GM21381 (cell line): ENCODE data around the gene MAB21L4.

Experiments used
- ATAC-seq: cut with Tn5 transposase; IDR thresholded peaks from one replicate; pipeline ENCODE4 v1.9.1; 2021; ENCODE audit warnings: mild to moderate bottlenecking, moderate library complexity; ENCODE audit not compliant: unreplicated experiment

Gene MAB21L4

DNA sequence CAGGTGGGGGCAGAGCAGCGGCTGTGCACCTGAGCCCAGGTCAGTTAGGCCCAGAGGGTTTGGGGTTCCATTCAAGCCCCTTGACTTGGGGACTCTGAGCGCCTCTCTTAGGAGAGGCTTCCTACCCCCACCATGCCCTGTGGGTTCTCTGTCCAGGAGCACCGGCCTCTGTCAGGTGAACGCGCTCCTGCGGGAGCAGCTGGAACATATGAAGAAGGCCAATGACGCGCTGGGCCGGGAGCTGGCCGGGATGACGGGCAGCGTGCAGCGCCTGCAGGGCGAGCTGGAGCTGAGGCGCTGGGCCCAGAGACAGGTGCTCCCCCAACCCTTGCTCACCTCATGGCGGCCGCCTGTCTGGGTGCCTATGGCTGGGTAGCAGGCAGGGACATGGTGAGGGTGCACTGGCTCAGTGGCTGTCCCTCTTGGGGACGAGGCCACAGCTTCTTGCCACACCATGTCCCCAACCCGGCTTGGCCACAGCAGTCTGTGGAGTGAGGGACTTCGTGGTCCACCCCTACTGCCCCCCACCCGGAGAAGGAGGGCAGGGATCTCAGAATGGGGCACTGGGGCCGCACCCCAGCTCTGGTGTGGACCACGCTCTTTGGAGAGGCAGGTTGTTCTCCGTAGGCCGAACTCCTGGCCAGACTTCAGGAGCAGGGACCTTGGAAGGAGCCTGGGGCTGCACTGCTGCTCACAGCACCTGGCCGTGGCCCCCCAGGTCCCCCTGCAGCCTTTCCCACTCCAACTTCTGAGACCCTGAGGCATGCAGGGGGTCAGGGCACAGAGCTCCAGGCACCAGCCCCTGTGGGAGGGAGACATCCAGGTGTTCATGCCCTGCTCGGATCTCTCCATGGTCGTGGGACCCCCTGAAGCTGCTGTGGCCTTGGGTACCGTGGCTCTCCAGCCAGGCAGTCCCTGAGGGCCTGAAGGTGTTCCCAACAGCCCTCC, 29.9 kb upstream of the MAB21L4 start:
- no peak for ATAC-seq

DNA sequence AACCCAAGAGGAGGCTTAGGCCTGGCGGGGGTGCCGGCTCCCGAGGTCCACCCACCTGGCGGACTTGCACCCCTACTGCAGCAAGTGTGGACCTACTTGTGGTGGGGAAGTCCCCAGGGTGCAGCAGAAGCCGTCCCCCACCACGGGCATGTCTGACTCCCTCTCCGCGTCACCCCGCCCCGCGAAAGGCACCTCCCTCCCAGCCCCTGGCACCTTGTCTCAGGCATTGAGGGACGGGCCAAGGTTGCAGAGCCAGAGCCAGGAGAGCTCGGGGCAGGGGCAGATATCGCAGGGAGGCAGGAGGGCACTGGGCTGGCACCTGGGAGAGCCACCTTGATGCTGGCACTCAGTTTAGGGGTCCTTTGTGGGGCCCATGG, 29.2 kb upstream of the MAB21L4 start:
- ATAC-seq: no peak

DNA sequence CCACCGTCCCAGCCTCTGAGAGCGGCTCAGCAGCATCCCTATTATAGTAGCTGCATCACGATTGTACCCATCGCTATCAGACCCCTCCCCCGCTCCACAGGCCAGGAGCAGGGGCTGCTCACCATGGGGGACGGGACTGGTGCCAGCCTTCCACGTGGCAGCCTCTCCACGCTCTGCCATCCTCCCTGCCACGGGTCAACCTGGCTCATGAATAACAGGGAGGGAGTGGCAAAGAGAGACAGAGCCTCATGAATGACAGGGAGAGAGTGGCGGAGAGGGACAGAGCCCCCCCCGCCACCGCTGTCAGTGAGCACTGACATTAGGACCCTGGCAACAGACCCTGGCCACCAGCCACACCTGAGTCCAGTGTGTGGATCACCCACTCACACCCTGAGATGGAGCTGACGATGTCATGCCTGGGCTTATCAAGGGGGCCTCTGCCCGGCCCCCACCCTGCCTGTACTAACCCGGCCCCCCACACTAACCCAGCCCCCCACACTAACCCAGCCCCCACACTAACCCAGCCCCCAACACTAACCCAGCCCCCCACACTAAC, 27.1 kb upstream of the MAB21L4 start:
- no peak for ATAC-seq

DNA sequence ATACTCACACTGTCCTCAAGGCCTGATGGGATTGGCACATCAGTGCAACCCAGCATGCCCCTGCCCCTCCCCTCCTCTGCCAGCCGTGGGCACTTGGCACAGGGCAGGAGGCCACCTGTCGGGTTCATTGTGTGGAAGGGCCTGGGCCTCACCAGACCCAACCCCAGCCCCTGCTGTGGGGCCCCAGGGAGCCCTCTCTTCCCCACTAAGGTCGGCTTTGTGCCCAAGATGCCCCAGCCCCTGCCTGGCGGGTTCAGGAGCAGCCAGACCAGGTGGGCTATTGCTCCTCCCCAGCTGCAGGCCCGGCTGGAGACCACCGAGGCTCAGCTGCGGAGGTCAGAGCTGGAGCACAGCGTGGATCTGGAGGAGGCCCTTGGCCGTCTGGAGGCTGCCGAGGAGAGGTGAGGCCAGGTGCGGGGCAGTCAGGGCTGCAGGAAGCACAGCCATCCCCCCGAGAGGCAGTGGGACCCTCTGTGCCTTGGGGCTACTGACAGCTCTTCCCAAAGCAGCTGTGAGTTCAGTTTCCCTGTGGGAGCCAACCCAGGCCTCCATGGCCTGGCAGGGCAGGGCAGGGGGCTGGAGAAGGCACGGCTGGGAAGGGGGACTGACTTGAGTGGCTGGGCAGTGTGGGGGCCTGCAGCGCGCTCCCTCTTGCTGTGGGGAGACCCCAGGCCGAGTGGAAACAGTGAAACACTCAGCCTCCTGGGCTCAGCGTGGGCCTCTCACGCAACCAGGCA, 26.5 kb upstream of the MAB21L4 start:
- no peak for ATAC-seq

DNA sequence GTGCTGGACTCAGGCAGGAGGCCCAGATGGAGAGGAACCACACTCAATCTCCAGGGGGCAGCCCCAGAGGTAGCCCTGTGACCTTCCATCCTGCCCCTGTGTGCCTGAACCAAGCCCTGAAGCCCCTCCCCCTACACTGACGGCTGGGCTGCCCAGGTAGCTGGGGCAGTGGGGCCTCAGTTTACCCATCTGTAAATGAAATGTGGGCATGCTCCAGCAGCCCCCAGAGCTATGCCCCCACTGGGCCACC, 26.0 kb upstream of the MAB21L4 start:
- no peak for ATAC-seq

DNA sequence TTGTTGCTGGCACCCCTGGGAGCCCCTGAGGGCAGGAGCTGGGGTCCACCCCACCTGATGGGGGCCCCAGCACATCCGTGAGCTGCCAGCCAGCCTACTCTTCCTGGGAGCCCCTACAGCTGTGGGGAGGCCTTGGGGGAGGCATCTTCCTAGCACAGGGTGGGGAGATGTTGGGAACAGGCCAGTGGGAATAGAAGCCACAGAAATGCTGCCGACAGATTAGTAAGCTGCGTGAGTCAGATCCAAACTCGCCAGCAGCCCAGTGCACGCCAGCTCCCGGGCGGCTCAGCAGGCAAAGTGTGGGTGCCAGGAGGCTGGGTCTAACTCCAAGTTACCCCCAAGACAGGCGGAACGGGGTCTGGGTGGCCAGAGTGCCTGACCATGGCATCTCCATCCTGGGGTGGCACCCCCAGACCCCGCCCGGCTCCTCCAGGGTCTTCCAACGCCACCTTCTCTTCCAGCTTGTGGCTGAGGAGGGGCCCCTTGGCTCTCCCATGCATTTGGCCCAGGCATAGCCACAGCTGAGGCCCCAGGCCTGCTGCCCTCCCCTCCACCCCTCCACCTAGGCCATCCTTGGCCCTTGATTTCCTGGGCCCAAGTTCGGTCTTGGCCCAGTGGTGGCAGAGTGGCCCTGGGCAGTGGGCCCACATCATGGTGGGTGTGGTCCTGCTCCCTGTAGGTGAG, 25.5 kb upstream of the MAB21L4 start:
- ATAC-seq: no peak

DNA sequence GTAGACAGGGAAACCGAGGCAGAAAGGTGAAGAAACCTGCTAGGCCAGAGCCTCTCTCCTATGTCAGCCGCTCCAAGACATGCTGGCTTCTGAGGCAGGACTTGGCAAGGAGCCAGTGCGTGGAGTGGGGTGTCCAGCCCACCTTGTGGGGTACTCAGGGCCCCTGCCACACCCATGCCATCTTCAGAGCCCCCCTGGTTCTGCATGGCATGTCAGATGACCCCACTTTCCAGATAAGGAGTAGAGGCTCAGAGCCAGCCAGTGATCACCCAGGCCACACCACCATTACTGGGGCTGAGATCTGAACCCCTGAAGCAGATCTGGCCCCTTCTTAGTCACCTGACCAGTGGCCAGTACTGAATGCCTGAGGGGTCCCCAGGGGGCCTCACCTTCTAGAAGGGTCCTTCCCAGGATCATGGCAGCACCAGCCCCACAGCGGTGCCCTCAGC, 24.9 kb upstream of the MAB21L4 start:
- ATAC-seq: no peak

DNA sequence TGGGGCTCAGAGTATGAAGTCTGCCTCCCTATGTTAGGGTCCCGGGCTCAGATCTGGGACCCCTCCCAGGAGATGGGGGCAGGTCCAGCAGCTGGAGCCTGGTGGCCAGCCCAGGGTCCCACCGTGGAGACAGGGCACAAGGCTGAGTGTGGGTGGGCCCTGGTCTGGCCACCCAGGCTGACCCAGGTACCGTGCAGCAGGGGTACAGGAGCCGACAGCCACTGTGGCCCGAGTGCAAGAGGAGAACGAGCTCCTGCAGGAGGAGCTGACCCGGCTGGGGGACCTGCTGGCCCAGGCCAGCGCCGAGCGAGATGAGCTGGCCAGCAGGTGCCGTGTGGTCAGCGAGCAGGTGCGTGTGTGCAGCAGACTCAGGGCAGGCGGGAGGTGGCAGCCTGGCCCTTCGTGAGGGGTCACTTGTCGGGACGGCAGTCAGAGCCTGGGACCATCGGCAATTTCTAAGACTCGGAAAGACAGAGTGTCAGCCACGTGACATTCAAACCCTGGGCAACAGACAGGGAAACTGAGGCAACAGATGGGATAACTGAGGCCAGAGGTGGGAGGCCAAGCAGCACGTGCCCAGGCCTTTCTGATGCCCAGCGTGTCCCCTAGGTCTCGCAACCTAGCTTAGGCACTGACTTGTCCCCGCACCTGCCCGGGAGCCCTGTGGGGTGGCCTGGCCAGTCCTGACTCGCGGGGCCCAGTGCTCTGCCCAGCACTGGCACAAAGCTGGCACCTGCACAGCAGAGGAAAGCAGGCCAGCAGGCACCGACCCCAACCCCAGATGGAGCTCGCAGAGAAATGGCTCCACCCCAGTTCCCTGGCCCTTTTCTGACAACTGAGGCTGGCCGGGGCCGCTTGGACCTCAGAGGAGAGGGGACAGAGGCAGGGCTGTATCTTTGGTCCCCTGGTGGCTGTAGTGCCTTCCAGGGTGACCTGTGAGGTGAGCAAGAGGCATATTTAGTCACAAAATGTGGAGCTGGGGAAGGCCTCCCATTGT, 24.1 kb upstream of the MAB21L4 start:
- ATAC-seq: no peak

DNA sequence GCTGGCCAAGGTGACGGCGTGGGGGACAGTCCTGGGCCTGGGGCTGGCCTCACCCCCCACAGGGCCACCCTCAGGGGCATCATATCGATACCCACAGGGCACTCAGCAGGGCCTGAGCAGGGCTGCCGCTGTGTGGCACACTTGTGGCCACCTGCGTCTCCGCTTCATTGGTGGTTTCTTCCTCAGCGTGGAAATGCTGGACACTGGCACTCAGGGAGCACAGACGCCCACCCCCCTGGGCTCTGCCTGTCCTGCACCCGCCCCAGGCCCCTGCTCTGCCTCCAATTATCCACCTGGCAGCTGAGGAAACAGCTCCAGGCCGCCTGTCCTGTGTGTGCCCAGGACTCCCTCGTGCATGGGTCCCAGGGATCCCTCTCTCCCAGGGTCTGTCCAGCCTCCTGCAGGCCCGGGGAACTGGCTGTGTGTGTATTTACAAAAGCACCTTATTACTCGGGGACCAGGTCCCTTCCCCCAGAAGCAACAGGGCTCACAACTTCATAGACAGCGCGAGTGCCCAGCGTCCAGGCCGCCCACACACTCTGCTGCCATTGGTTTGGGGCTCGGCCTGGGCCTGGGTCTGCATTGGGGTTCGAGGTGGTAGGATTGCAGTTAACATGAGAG, 23.3 kb upstream of the MAB21L4 start:
- no peak for ATAC-seq

DNA sequence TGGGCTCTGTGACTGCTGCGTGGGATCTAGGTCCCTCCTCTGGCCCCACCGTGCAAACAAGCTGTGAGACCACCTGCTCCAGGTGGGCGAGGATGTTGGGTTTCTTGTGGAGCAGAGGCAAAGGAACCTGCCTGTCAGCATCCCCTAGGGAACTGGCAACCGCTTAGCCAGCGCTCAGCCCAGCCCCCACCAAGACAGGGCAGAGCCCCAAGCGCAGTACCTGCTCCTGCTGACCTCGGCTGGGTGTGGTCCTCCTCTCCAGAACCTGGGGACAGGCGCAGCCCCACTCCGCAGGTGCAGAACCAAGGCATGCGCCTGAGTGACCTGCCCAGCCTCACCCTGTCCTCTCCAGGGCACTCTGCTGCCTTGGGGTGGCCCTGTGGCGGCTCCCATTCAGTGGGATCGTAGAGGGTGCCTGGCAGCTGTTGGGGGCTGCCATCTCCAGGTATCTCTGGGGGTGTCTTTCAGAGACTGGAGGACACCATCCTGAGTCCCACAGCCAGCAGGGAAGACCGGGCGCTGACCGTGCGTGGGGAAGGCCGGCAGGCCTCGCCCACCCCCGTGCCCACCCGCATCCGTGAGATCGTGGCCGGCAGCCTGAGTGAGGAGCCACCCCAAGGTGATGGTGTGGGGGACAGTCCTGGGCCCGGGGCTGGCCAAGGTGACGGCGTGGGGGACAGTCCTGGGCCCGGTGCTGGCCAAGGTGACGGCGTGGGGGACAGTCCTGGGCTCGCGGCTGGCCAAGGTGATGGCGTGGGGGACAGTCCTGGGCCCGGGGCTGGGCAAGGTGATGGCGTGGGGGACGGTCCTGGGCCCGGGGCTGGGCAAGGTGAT, 22.5 kb upstream of the MAB21L4 start:
- ATAC-seq: no peak

DNA sequence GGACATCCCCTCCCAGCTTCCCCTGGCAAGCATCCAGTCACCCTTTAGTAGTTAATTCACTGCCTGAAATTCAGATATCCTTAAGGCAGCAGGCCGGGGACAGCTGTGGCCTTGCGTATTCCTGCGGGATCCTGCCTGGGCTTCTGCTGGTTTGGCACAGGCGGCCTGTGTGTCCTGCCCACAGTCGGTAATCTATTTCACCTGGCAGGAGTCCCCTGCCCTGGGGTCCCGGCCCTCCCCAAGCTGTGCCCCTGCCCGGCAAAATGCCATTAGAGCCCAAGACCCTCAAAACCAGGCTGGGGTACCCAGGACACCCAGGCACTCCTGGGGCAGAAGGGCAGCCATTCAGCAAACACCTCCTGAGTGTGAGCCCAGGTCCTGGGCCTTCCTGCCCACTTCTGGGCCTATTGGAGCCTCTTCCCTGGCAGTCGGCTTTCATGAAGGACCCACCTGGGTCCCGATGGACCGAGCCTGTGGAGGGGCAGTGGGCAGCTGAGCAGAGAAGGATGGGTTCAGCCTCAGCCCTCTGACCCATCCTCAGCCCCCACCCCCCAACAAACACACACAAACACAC, 21.8 kb upstream of the MAB21L4 start:
- ATAC-seq: no peak

DNA sequence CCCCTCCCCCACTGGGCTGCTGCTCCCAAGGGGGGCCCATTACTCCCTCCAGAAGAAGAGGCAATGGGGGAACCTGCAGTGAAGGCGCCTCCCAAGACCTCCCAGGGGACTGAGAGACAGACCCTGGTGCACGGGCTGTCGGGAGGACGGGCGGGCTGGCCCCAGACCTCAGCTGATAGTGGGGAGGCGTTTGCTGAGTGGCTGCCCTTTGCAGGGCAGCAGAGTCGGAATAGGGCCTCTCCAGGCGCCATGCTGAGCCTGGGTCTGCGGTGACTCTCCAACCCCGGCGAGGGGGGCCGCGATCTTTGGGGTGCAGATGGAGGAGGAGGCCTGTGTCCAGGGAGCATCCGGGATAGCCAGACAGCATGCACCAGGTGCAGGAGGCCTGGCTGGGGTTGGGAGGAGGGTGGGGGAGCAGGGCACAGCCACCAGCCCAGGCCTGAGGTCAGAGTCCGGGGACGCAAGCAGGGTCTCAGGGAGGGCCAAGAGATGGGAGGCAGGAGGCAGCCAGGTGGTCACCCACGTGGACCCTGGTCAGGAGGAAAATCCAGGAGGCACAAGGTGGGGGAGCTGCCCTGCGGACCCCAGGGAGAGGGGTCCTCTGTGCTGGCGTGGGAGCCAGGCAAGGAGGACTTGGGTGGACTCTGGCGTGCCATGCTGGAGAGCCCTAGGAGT, 21.2 kb upstream of the MAB21L4 start:
- no peak for ATAC-seq

DNA sequence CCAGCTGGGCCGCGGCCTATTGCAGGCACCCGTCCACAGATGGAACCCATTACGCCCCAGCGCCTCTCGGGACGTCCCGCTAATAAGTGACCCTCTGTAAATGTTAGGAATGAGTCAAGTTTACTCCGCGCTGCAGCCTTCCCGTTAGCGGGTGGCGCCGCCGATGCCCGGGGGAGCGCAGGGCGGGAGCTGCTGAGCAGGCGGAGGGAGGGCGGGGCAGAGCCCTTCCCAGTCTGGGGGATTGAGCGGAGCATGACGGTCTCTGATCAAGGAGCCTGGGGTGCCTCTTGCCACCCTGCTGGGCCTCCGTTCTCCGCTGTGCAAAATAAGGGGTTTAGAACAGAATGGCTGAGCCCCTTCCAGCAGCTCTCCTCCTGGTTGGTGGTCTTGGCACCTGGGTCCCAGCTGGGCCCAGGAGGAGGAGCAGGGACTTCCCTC, 20.6 kb upstream of the MAB21L4 start:
- ATAC-seq: no peak

DNA sequence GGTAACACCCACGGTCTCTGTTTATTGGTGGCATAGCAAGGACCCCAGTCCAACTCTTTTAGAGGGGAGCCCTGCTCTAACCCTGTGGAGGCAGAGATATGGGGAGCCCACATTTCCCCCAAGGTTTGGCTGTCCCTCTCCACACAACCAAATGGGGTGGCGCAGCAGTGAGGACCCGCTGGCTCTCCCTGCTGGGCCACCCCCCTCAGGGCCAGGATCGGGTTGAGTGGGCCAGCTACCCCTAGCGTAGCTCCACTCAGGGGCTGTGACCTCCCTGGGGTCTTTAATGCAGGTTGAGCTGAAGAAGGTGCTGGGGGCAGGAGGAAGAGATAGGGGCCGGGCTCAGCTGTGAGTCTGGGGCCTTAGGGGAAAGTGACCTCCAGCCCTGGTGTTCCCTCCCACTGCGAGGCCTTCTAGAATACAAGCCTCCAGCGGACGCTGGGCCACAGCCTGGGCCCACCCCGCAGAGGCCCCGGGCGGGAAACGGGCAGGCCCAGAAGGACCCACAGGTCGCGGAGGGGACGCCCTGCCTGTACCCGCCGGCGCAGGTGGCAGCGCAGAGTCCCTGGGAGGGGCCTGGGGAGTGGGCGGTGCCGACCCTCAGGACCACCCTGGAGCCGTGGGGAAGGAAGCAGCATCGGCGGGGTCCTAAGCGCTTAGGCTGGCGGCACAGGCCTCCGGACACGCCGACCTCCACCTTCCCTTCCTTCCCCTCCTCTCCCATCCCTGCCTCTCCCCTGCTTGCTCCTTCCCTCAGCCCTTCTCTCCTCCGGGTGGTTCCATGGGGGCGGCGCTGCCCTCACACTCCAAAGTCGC, 19.8 kb upstream of the MAB21L4 start:
- ATAC-seq: no peak

DNA sequence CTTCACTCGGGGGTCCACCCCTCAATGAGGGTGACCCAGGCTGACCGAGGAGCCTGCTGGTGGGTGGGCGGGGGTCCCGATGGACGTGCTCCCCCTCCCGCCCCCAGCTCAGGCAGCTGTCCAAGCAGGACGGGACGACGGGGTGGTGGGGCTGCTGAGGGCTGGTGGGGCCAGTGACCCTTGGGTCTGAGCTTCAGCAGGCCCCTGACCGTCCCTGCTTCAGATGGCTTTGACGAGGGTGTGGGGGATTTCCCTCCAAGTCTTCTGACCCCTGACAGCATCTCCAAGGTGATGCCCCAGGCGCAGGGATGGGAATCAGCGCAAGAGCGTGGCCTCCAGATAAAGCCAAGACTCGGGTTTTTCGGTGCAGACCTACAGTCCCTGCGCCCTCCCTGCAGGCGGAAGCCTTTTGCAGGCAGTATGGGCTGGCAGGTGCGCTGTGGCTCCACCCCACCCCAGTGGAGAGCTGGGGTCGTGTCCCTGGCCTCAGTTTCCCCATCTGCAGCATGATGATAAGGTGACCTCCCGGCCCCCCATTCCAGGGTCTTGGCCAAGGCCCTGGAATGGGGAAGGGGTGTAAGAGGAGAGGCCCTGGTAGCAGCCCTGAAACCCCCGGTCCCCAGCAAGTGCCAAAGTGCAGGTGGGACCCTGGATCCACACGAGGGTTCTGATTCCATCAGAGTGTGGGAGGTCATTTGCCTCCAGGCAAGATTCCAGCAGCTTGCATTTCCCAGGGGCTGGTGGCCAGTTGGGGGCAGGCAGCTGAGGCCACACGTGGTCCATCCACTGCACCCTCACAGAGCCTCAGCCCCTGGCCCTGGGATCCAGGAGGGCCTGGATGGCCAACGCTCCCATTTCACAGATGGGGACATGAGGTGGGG, 18.9 kb upstream of the MAB21L4 start:
- ATAC-seq: no peak
